Ureter (tissue), 1 donor: ENCODE data around the gene MED13L. TPM values are rescaled to one million over a fixed set of nuclear protein-coding genes. Genes with fewer than 3 reads are reported as not detected.

Experiments
- DNase-seq: peaks from one replicate; pipeline ENCODE4 v3.0.0-alpha.2; 2020; ENCODE audit warnings: low spot score
- total RNA-seq: library from RNA; stranded (reverse); gene quantifications from one replicate; pipeline ENCODE4 v1.2.4, GENCODE V29; 2023
- donor health status: DM: yes; HTN: yes; CAD: no.

The MED13L gene
- total RNA-seq, 1 donor from 2014 or later = 130 TPM

- no peak for DNase-seq
Observed at GRCh38 chr12:116092162-116092561, 185.3 kb downstream of the MED13L start.

GRCh38 chr12:116091579-116091978 lies 185.9 kb downstream of the MED13L start:
- no peak for DNase-seq

- no peak for DNase-seq
Observed at GRCh38 chr12:116090516-116090915, 187.0 kb downstream of the MED13L start.

- no peak for DNase-seq
Observed at GRCh38 chr12:116089080-116089479, 188.4 kb downstream of the MED13L start.

- no peak for DNase-seq
Observed at GRCh38 chr12:116087962-116088361, 189.5 kb downstream of the MED13L start.

GRCh38 chr12:116087399-116087798 lies 190.1 kb downstream of the MED13L start:
- no peak for DNase-seq

- DNase-seq = no peak
Observed at GRCh38 chr12:116080415-116080814, 197.1 kb downstream of the MED13L start.

- DNase-seq = no peak
Observed at GRCh38 chr12:116078396-116078795, 199.1 kb downstream of the MED13L start.

GRCh38 chr12:116077431-116077830 lies 200.1 kb downstream of the MED13L start:
- DNase-seq = no peak

- no peak for DNase-seq
Observed at GRCh38 chr12:116076399-116076798, 201.1 kb downstream of the MED13L start.

- DNase-seq = no peak
Observed at GRCh38 chr12:116074686-116075085, 202.8 kb downstream of the MED13L start.

GRCh38 chr12:116071555-116072230 lies 205.8 kb downstream of the MED13L start:
- DNase-seq = no peak

GRCh38 chr12:116070444-116070843 lies 207.0 kb downstream of the MED13L start:
- DNase-seq = no peak

GRCh38 chr12:116069943-116070342 lies 207.6 kb downstream of the MED13L start:
- DNase-seq = no peak

- DNase-seq = no peak
Observed at GRCh38 chr12:116068853-116069252, 208.6 kb downstream of the MED13L start.

GRCh38 chr12:116068371-116068770 lies 209.1 kb downstream of the MED13L start:
- DNase-seq = no peak

- no peak for DNase-seq
Observed at GRCh38 chr12:116067892-116068291, 209.6 kb downstream of the MED13L start.

- no peak for DNase-seq
Observed at GRCh38 chr12:116066381-116067230, 210.9 kb downstream of the MED13L start.

GRCh38 chr12:116065606-116066005 lies 211.9 kb downstream of the MED13L start:
- no peak for DNase-seq

- no peak for DNase-seq
Observed at GRCh38 chr12:116064493-116064892, 213.0 kb downstream of the MED13L start.

GRCh38 chr12:116062698-116063097 lies 214.8 kb downstream of the MED13L start:
- no peak for DNase-seq

- DNase-seq = no peak
Observed at GRCh38 chr12:116060764-116061163, 216.7 kb downstream of the MED13L start.

GRCh38 chr12:116059904-116060303 lies 217.6 kb downstream of the MED13L start:
- DNase-seq = no peak
